Stimulated activated CD4-positive, alpha-beta T cell treated with anti-CD3 and anti-CD28 coated beads, Interleukin-12 subunit alpha, Interleukin-12 subunit beta, amount 100 ng/mL, for 4 hours (primary cell): ENCODE results near the gene OLFM4.
"Not testable (repeated sequence)": the region's sequence is repeated elsewhere in the genome, so short reads cannot be mapped to it uniquely, and the experiment has no call there.

Experiments used
- DNase-seq: peaks from one replicate; pipeline ENCODE4 v3.0.0-alpha.2; 2020

OLFM4 gene

GRCh38 chr13:53028637-53029203 lies at the start of gene OLFM4:
Gene OLFM4, plus strand, starts transcription at chr13:53028813. Its CDS starts 24 bp downstream, at chr13:53028837.
- DNase-seq: no peak

GRCh38 chr13:52978989-52979388 lies 49.6 kb upstream of the OLFM4 start:
- DNase-seq: no peak

- DNase-seq: no peak
Observed at GRCh38 chr13:52980695-52981094, 47.9 kb upstream of the OLFM4 start.

- DNase-seq: no peak
Observed at GRCh38 chr13:52983836-52984235, 44.8 kb upstream of the OLFM4 start.

GRCh38 chr13:52984881-52985363 lies 43.7 kb upstream of the OLFM4 start:
- no peak for DNase-seq

GRCh38 chr13:52991344-52992020 lies 37.1 kb upstream of the OLFM4 start:
- DNase-seq: no peak

GRCh38 chr13:52992110-52992509 lies 36.5 kb upstream of the OLFM4 start:
- DNase-seq: no peak

GRCh38 chr13:52994051-52994450 lies 34.6 kb upstream of the OLFM4 start:
- DNase-seq: no peak

- no peak for DNase-seq
Observed at GRCh38 chr13:52994865-52995264, 33.7 kb upstream of the OLFM4 start.

- no peak for DNase-seq
Observed at GRCh38 chr13:52995946-52996345, 32.7 kb upstream of the OLFM4 start.

- no peak for DNase-seq
Observed at GRCh38 chr13:52997951-52998876, 30.4 kb upstream of the OLFM4 start.

GRCh38 chr13:52999093-52999696 lies 29.4 kb upstream of the OLFM4 start:
- DNase-seq: no peak

GRCh38 chr13:53001444-53002225 lies 27.0 kb upstream of the OLFM4 start:
- DNase-seq: no peak

- DNase-seq: no peak
Observed at GRCh38 chr13:53004573-53004972, 24.0 kb upstream of the OLFM4 start.

GRCh38 chr13:53005626-53006025 lies 23.0 kb upstream of the OLFM4 start:
- DNase-seq: no peak

GRCh38 chr13:53007872-53008271 lies 20.7 kb upstream of the OLFM4 start:
- DNase-seq: no peak

- no peak for DNase-seq
Observed at GRCh38 chr13:53010374-53011105, 18.1 kb upstream of the OLFM4 start.

- DNase-seq: no peak
Observed at GRCh38 chr13:53012707-53013106, 15.9 kb upstream of the OLFM4 start.

- DNase-seq: no peak
Observed at GRCh38 chr13:53013113-53013512, 15.5 kb upstream of the OLFM4 start.

- not testable (repeated sequence) for DNase-seq
Observed at GRCh38 chr13:53014018-53014417, 14.6 kb upstream of the OLFM4 start.
